RWPE1 (cell line): ENCODE measurements around the gene PTK7.
A peak's percentile ranks its signal among the peaks of the same experiment; 100 is the strongest.
"Not testable (repeated sequence)": the region's sequence is repeated elsewhere in the genome, so short reads cannot be mapped to it uniquely, and the experiment has no call there.

ENCODE experiments used
- CTCF ChIA-PET: fragments of 350-600 bp; sonication (Branson Sonifier 250); formaldehyde crosslinking; extraction: SDS; loops from one replicate; lab custom pipeline; 2021; lab: Yijun Ruan, JAX
- POLR2A ChIA-PET: fragments of 400-600 bp; formaldehyde crosslinking; extraction: SDS; loops from one replicate; lab custom pipeline; 2020; ENCODE audit warnings: antibody characterized with exemption; ENCODE audit not compliant: low non-redundant PET; lab: Yijun Ruan, JAX
- DNase-seq: peaks from one replicate; pipeline ENCODE4 v3.0.0; 2012; ENCODE audit warnings: low spot score
- H3K27ac ChIP-seq: fragments of 450-650 bp; 2 replicates; pipeline ENCODE4 v1.5.1; 2017
- TF ChIP-seq, protein P1 (sequence below): fragments of 450-650 bp; conservative IDR thresholded peaks from 2 replicates; pipeline ENCODE4 v1.5.1; 2017; ENCODE audit warnings: low read depth, mild to moderate bottlenecking

Gene PTK7

DNA sequence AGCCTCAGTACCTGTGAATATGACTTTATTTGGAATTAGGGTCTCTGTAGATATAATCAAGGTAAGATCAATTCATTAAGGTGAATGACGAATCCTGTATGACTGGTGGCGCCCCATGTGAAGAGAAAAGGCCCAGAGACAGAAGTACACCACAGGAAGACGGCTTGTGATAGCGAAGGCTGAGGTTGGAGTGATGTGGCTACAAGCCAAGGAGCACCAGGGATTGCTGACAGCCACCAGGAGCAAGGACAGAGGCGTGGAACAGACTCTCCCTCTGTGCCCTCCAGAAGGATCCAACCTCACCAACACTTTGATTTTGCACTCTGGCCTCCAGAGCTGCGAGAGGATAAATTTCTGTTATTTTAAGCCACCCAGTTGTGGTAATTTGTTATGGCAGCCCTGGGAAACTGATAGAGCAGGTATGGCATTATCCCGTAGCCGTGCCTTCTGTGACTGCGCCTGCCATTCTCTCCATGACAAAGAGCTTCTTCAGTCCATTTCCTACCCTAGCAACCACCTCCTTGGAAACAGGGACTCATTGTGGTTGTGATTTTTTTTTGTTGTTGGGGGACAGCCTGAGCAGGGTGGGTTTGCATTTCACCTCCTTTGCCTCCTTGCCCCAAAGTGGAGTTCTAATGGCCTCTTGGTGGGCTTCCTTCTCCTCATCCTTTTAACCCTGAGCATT lies 29.6 kb downstream of the PTK7 start:
- CTCF ChIA-PET, result interaction anchor here (0.6 kb wide), 1 partner anchor 61 kb away, joined by 4 read pairs; no protein-coding TSS in a partner anchor
- POLR2A ChIA-PET, result interaction anchor here (0.6 kb wide), 1 partner anchor 16 kb away, joined by 3 read pairs; no protein-coding TSS in a partner anchor
- TF ChIP-seq, protein P1, sequence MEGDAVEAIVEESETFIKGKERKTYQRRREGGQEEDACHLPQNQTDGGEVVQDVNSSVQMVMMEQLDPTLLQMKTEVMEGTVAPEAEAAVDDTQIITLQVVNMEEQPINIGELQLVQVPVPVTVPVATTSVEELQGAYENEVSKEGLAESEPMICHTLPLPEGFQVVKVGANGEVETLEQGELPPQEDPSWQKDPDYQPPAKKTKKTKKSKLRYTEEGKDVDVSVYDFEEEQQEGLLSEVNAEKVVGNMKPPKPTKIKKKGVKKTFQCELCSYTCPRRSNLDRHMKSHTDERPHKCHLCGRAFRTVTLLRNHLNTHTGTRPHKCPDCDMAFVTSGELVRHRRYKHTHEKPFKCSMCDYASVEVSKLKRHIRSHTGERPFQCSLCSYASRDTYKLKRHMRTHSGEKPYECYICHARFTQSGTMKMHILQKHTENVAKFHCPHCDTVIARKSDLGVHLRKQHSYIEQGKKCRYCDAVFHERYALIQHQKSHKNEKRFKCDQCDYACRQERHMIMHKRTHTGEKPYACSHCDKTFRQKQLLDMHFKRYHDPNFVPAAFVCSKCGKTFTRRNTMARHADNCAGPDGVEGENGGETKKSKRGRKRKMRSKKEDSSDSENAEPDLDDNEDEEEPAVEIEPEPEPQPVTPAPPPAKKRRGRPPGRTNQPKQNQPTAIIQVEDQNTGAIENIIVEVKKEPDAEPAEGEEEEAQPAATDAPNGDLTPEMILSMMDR, result no peak
- DNase-seq, result no peak
- no peak overlapping the region for H3K27ac ChIP-seq

DNA sequence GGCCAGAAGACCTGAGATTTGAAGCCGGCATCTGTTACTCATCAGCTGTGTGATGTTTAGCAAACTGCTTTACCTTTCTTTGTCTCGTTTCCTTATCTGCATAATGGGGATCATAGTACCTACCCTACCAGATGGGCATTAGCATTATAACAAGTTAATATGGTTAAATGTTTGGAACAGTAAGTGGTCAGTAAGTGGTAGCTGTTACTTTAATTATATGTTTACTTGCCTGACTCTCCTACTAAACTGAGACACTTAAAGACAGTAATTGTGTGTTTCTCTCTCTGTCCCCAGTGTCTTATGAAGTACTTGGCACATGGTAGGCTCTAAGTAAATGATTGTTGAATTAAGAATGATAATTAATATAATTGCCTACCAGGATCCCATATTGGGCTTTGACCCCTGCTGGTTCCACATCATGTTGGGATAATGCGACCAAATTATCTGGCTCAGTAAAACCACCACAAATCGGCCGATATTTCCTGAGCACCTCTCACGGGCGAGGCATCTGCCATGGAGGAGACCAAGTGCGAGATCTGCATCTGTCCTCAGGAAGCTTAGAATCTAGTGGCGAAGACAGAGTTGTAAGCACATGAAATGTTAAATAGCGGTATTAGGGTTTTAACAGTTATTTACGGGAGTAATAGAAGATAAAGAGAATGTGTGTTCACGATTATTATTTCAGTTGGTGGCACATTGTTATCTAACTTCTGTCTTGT lies 31.4 kb downstream of the PTK7 start:
- CTCF ChIA-PET, result interaction anchor here (0.6 kb wide), 2 partner anchors 11 to 38 kb away, joined by 3 to 13 read pairs; no protein-coding TSS in a partner anchor
- POLR2A ChIA-PET, result no interaction called here
- no peak for DNase-seq
- H3K27ac ChIP-seq, result no peak overlapping the region
- TF ChIP-seq, protein P1, result no peak

DNA sequence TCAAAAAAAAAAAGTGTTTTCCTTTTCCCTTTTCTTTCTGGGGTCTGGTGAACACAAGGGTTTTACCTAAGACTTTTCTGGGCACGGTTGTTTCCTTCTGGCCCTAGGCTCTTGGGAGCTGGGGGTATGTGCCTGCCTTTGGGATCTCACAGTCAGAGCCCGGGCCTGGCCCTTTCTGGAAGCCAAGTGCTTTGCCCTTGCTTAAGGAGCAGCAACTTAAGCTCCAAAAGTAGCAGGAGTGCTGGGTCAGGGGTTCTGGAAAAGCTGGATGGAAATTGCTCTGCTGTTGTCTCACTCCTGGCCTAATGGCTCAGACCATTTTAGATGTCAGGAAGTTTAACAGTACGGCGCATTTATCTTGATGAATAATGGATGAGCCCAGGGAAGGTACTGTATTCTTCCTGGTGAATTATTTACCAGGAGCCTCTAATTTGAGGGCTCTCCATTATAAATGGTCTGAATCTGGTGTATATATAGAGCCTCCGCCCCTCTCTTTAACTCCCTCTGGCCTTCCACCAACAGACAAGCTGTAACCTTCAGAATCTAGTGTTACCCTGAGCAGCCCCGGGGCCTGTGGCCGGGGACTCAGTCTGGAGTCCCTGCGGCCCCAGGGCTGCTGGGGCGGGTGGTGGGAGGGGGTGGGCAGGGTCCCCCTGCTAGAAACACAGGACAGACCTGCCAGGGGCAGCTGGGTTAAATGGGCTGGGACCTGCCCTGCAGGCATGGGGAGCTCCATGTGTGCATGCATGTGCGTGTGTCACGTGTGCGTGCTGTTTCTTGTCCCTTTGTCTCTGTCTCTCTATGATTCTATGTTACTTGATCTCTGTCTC lies 37.5 kb downstream of the PTK7 start:
- TF ChIP-seq, protein P1, result no peak
- POLR2A ChIA-PET, result no interaction called here
- peak overlapping the region; percentile 39 for H3K27ac ChIP-seq
- DNase-seq, result no peak
- CTCF ChIA-PET, result interaction anchor here (0.7 kb wide), 1 partner anchor 206 kb away, joined by 3 read pairs; no protein-coding TSS in a partner anchor

DNA sequence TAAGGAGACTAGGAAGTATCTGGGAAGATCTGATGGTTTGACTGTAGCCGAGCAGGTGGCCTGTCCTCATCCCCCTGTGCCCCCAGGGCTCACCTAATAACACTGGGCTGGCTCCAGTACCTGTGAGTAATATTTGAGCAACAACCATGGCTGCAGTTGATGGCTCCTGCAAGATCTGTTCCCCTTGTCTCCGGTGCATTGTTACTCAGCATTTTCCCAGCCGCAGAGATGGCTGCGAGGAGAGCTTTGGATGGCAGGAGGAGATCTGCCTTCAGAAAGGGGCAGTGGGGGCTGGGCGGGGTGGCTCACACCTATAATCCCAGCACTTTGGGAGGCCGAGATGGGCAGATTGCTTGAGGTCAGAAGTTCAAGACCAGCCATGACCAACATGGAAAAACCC lies 39.3 kb downstream of the PTK7 start:
- TF ChIP-seq, protein P1, result no peak
- H3K27ac ChIP-seq, result peak overlapping the region; percentile 79
- peak; percentile 66 for DNase-seq
- POLR2A ChIA-PET, result no interaction called here
- CTCF ChIA-PET, result interaction anchor here (0.7 kb wide), 1 partner anchor 32 kb away, joined by 3 read pairs; no protein-coding TSS in a partner anchor

DNA sequence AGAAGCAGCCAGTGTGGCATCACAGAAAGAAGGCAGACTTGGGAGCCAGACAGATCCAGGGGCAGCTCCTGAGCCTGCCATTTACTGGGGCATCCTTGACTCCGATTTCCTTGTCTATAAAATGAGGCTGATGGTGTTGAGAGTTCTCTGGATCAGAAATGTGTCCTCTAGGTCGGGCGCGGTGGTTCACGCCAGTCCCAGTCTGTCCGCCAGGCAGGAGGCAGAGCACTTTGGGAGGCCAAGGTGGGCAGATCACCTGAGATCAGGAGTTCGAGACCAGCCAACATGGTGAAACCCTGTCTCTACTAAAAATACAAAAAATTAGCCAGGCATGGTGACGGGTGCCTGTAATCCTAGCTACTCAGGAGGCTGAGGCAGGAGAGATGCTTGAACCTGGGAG lies 41.4 kb downstream of the PTK7 start:
- peak overlapping the region; percentile 79; the same call in 1 of the 2 replicates for H3K27ac ChIP-seq
- DNase-seq, POLR2A ChIA-PET, CTCF ChIA-PET: not testable (repeated sequence)

DNA sequence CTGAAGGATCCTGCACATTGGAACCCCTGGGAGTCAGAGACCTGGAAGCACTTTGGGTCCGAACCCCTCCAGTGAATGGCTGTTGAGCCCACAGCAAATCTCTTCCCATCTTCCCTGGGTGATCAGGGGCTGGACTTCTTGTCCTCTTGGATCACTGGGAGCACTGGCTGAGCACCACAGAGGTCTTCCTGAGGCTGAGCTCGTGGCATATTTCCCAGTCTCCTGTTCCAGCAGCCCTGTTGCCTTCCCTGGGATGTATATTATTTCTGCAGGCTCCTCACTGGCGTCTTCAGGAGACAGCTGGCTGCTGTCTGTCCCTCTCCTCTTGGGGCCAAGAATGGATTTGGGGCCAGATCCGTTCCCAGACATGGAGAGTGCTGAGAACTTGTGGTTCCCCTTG lies 43.4 kb downstream of the PTK7 start:
- DNase-seq, result no peak
- H3K27ac ChIP-seq, result peak overlapping the region; percentile 40
- ChIA-PET POLR2A (no interaction called here), CTCF (no interaction called here)
- TF ChIP-seq, protein P1, result no peak
